Uterus (tissue), 4 donors: ENCODE results near the gene SEMA3E. TPM values are rescaled to one million over a fixed set of nuclear protein-coding genes. Genes with fewer than 3 reads are reported as not detected.
A peak's percentile ranks its signal among the peaks of the same experiment; 100 is the strongest.

Experiments
- DNase-seq, 2 donors: peaks; one replicate each; pipeline ENCODE4 v3.0.0-alpha.2; 2019 to 2020
- H3K27ac ChIP-seq, 2 donors: fragments of 200-600 bp; sonication (generic); 1 replicate in 1 of 2; 2 replicates in 1 of 2; pipeline ENCODE4 v1.5.1; 2016 to 2018
- H3K27me3 ChIP-seq, 2 donors: fragments of 200-600 bp; sonication (generic); one replicate each; pipeline ENCODE4 v1.5.1; 2018 to 2019; ENCODE audit warnings: control low read depth in 1 of 2
- H3K36me3 ChIP-seq, 2 donors: fragments of 200-600 bp; sonication (generic); one replicate each; pipeline ENCODE4 v1.5.1; 2019; ENCODE audit warnings: control low read depth in 1 of 2
- H3K4me1 ChIP-seq, 2 donors: fragments of 200-600 bp; sonication (generic); one replicate each; pipeline ENCODE4 v1.5.1; 2018 to 2019; ENCODE audit warnings: control low read depth in 1 of 2
- H3K4me3 ChIP-seq, 2 donors: fragments of 200-600 bp; sonication (generic); 1 replicate in 1 of 2; 2 replicates in 1 of 2; pipeline ENCODE4 v1.5.1; 2018 to 2019; ENCODE audit warnings: mild to moderate bottlenecking in 1 of 2
- H3K9me3 ChIP-seq, 2 donors: fragments of 200-600 bp; sonication (generic); one replicate each; pipeline ENCODE4 v1.5.1; 2019; ENCODE audit warnings: control low read depth in 1 of 2
- CTCF ChIP-seq, 4 experiments: fragments of 200-600 bp in 2 of 4; fragments of 450-650 bp in 2 of 4; sonication (generic) in 2 of 4; IDR thresholded peaks; one replicate each; pipeline ENCODE4 v1.5.1; 2016 to 2019; ENCODE audit warnings: antibody characterized with exemption in 4 of 4, mild to moderate bottlenecking in 2 of 4, moderate library complexity in 1 of 4
- POLR2A ChIP-seq, 2 donors: fragments of 450-650 bp; IDR thresholded peaks; one replicate each; pipeline ENCODE4 v1.6.1; 2016; ENCODE audit warnings: antibody characterized with exemption in 2 of 2, mild to moderate bottlenecking in 1 of 2, moderate library complexity in 1 of 2
- intact Hi-C: fragments of 100-400 bp; cut with DNase I; formaldehyde crosslinking; loops from one replicate; pipeline ENCODE4 v1.15.1; 2023; ENCODE audit warnings: low total_unique reads
- total RNA-seq, 4 donors: library from RNA; depleted of rRNA in 3 of 4; stranded (reverse); fragments of >200 nt in 3 of 4; gene quantifications; one replicate each; pipeline versions ENCODE4 v1.1.0 to v1.2.4, GENCODE V29; 2014 to 2023
- donor health status: DM: yes; HTN: yes; CAD: no.

The SEMA3E gene
- 10 to 100 TPM in 1 of 4 donors, 1 to 10 TPM in 2, under 1 TPM in 1; 0.77 to 15.8 (median 2.2) TPM for total RNA-seq

- H3K4me3 ChIP-seq = peak within 1 kb of the TSS in 1 of 2 donors; percentile 2
- intact Hi-C loops = no loop called here
- no peaks in the 10 kb centered on the region for H3K4me1 ChIP-seq
- no peak for DNase-seq
- peaks cover 0 to 6% of the 10 kb centered on the region in 2 donors for H3K27me3 ChIP-seq
- no peak for TF ChIP-seq CTCF (IDR thresholded peaks at IDR 0.05)
- no peak for TF ChIP-seq POLR2A (IDR thresholded peaks at IDR 0.05)
- no peaks in the 10 kb centered on the region for H3K9me3 ChIP-seq
- no peaks in the 10 kb centered on the region for H3K36me3 ChIP-seq
- H3K27ac ChIP-seq = no peak within 1 kb of the TSS
These were observed at the start of gene SEMA3E for GRCh38 chr7:83648464-83649241. TSS of gene SEMA3E (minus strand) at chr7:83649139.

- Histone ChIP-seq H3K4me3 (no peak overlapping the region), H3K4me1 (no peaks in the 10 kb centered on the region), H3K27me3 (no peaks in the 10 kb centered on the region), H3K27ac (no peak overlapping the region), H3K36me3 (no peaks in the 10 kb centered on the region), H3K9me3 (no peaks in the 10 kb centered on the region)
- no peak for DNase-seq
- TF ChIP-seq POLR2A (IDR thresholded peaks at IDR 0.05) = no peak
- TF ChIP-seq CTCF (IDR thresholded peaks at IDR 0.05) = no peak
- intact Hi-C loops = no loop called here
These were observed 49.0 kb upstream of the SEMA3E start for GRCh38 chr7:83697804-83698530.

GRCh38 chr7:83696101-83696500, 47.2 kb upstream of the SEMA3E start:
- Histone ChIP-seq H3K27me3 (no peaks in the 10 kb centered on the region), H3K4me1 (no peaks in the 10 kb centered on the region), H3K9me3 (no peaks in the 10 kb centered on the region), H3K36me3 (no peaks in the 10 kb centered on the region), H3K4me3 (no peak overlapping the region), H3K27ac (no peak overlapping the region)
- intact Hi-C loops = no loop called here
- TF ChIP-seq POLR2A (IDR thresholded peaks at IDR 0.05) (no peak), CTCF (IDR thresholded peaks at IDR 0.05) (no peak)
- no peak for DNase-seq

- Histone ChIP-seq H3K9me3 (no peaks in the 10 kb centered on the region), H3K4me1 (no peaks in the 10 kb centered on the region), H3K27me3 (no peaks in the 10 kb centered on the region), H3K36me3 (no peaks in the 10 kb centered on the region), H3K27ac (no peak overlapping the region), H3K4me3 (no peak overlapping the region)
- TF ChIP-seq CTCF (IDR thresholded peaks at IDR 0.05) (no peak), POLR2A (IDR thresholded peaks at IDR 0.05) (no peak)
- intact Hi-C loops = no loop called here
- no peak for DNase-seq
These were observed 46.4 kb upstream of the SEMA3E start for GRCh38 chr7:83695128-83695960.
